GM21528 (cell line): Measurements from ENCODE around the gene E2F8.

Experiments
- ATAC-seq: cut with Tn5 transposase; IDR thresholded peaks from one replicate; pipeline ENCODE4 v1.9.1; 2021; ENCODE audit warnings: mild to moderate bottlenecking, moderate library complexity; ENCODE audit not compliant: unreplicated experiment, low FRiP score

Gene E2F8

DNA sequence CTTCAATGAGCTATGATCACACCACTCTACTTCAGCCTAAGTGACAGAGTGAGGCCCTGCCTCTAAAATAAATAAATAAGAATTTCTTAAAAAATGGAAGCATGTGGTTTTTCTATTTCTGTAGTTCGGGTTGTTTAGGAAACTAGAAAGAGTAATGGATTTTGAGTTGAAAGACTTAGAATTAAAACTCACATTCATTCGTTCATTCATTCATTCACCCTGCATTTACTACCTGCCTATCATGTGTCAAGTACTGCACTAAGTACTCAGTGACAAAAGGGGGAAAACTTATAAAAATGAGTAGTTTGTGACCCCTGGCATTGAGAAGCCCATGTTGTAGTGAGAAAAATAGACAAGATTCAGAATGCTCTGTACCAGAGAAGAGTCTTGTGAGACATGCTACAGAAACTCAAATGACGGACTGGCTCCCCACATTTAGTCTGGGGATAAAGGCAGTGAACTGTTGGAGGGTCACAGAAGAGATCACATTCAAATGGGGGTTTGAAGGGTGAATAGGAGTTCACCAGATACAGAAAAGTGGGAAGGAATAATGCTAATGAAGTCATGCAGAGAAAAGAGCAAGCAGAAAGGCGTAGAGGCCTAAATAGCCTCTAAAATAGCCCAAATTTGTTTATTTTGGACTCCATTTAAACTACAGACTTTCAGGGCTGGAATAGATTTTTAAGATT lies 46.0 kb downstream of the E2F8 start:
- ATAC-seq = no peak

GRCh38 chr11:19193916-19194315 lies 46.8 kb downstream of the E2F8 start:
- no peak for ATAC-seq

DNA sequence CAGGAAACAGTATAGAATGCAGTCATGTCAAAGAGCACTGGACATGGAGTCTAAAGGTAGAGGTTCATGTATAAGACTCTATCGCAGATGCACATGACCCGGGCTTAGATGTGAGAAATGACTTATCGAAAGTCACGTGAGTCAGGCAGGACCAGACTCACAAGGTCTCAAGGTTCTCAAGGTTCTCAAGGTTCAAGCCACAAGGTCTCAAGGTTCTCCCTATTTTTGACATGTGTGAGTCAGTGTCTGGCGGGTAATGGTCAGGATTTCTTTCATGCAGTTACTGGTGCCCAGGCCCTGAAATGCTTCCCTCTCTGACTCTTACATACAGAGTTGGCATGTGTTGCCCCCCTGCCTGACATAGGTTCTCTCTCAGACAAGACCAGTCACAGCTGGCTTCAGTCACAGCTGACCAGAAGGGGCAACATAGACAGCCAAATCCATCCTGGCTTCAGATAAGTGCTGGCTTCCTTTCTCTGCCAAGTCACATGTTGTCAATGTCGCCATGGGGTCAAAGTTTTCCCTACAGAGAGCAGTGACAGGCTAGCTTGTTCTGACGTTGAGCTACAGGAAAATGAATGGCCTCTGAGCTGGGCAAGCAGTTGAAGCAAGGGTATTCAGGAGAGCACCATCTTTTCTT lies 49.1 kb downstream of the E2F8 start:
- no peak for ATAC-seq

- ATAC-seq = no peak
Measured at GRCh38 chr11:19187833-19188258, 52.9 kb downstream of the E2F8 start.

DNA sequence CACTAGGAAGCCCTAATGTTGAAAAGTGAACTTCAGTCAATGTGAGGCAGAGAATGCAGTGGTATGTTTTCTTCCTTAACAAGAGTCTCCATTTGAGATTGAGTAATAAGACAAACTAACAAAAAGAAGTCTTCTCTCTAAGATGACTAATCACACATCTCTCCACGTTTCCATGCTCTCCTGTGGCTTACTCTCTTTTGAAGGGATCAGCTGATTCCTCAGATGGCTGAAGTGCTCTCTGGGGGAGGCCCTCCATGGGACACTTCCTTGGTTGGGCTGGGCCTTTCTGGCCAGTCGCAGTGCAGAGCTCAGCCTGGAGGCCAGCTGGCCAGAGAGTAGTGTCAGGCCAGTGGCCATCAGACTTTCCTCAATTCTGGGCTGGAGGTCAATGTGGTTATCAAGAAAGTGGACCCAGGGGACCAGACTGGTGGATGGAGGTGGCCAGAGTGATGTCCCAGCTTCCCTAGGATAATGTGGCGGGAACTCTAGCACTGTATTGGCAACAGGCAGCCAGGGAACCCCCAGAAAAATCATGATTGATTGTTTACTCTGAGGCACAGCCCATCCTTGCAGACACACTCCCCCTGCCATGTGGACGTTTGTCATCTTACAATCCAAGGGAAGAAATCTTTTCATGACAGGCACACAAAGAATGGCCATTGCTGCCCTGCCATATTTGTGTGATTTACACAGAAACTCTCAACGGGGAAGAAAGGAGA lies 53.5 kb downstream of the E2F8 start:
- ATAC-seq = no peak

- ATAC-seq = no peak
Measured at GRCh38 chr11:19185516-19186052, 55.2 kb downstream of the E2F8 start.

GRCh38 chr11:19185036-19185435 lies 55.7 kb downstream of the E2F8 start:
- ATAC-seq = no peak

DNA sequence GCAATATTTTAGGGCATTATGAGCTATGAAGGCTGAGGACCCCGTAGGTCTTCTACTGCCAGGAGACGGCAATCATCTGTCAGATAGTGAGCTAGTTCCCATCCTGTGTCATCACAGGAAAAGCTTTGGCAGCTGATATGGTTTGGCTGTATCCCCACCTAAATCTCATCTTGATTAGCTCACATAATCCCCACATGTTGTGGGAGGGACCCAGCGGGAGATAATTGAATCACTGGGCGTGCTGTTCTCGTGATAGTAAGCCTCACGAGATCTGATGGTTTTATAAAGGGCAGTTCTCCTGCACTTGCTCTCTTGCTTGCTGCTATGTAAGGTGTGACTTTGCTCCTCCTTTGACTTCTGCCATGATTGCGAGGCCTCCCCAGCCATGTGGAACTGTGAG lies 57.1 kb downstream of the E2F8 start:
- ATAC-seq = no peak

DNA sequence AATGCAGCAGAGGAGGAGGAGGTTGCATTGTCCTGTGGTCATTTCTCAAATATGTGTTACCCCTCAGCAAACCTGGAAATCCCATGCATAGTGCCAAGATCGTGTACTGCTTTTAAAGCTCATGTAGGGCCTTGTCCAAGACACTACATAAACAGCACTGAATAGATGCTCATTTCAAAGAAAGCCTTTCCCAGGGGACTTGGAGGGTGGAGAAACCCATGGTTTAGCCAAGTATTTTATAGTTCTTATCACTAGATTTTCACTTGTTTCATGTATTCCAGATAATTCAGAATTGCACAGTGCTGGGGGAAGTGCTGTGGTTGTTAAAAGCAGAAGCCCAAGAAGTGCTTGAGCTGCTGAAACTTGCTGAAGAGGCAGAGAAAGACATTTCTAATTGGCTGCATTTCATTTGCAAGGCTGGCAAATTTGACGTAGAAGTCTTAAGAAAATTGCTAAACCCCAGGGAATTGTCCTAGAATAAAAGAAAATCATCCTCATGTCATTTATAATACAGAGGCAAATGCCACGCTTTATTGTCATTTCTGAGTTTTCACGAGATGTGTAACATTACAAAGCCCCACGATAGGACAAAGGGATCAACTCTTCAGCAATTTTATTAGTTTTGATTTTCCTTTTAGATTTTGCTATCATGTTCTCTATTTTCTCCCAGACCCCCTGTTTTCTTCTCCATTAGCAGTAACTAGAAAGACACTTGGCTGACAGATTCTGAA lies 59.0 kb downstream of the E2F8 start:
- no peak for ATAC-seq

DNA sequence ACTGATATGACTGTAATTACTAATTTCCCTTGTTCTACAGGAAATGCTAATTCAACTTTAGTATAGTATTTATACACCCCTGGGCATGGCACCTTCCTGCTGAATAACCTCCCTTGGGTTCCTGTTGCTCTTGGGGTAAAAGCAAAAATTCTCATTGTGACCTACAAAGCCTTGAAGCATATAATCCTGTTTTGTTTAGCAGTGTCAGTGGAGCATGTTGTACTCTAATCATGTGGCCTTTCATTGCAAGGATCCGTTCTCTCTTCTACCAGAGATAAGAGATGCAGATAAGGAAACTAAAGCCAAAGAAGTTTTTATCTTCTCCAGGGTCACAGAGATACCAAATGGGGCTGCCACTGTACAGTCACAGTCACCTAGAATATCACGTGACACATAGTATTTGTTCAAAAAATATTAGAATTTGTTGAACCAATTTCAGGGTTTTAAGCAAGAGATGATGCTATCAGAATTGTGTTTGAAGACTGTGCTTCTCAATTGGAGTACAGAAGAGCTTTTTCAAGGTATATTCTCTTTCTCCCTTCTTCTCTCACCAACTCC lies 64.0 kb downstream of the E2F8 start:
- ATAC-seq = no peak
